AG09319 (cell line): ENCODE measurements around the gene SERTAD1.

Experiments used
- DNase-seq: peaks from one replicate; pipeline ENCODE4 v3.0.0-alpha.2; 2010; ENCODE audit warnings: low read depth; ENCODE audit errors: extremely low read depth
- CTCF ChIP-seq: IDR thresholded peaks from 2 replicates; pipeline ENCODE4 v1.5.1; 2011; ENCODE audit warnings: low read depth, mild to moderate bottlenecking, inconsistent platforms, low read length, moderate library complexity

SERTAD1 gene

GRCh38 chr19:40377876-40378385, 47.9 kb downstream of the SERTAD1 start:
- TF ChIP-seq CTCF: no peak
- no peak for DNase-seq

GRCh38 chr19:40376286-40376862, 49.4 kb downstream of the SERTAD1 start:
- TF ChIP-seq CTCF: no peak
- DNase-seq: no peak

- DNase-seq: no peak
Observed at GRCh38 chr19:40374084-40374483, 51.7 kb downstream of the SERTAD1 start.

GRCh38 chr19:40371802-40372122, 54.0 kb downstream of the SERTAD1 start:
- no peak for DNase-seq

More at GRCh38 chr19:40374084-40374483, 51.7 kb downstream of the SERTAD1 start:
- no peak for TF ChIP-seq CTCF

More at GRCh38 chr19:40371802-40372122, 54.0 kb downstream of the SERTAD1 start:
- TF ChIP-seq CTCF: no peak
